Measurements from ENCODE around the gene UBAC1.
A peak's percentile ranks its signal among the peaks of the same experiment; 100 is the strongest.
"Not testable (repeated sequence)": the region's sequence is repeated elsewhere in the genome, so short reads cannot be mapped to it uniquely, and the experiment has no call there.

The UBAC1 gene

DNA sequence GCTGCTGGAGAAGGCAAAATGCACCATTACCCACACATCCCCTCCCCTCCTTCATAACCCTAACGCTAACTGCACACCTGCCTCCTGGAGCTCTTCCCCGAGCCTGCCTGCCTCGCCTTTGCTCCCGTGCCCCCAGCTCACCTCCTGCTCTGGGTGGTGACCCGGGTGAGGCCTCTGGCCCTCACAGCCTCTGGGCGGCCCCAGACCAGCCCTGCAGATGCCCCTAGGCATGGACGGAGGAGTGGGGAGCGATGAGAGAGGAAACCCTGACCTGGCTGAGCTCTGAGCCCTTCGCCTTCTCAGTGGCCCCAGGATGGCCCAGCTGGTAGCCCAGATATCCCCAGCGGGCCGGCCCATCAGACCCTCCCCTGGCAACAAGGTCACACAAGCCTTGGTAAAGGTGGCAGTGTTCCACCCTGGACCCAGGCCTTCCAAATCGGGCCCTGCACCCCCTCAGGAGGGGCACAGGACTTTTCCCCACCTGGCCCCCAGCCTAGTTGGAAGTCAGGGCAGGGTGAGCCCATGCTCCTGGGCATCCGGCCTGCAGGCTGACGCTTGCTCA lies 39.3 kb downstream of the UBAC1 start:
- TF ChIP-seq, protein P1, sequence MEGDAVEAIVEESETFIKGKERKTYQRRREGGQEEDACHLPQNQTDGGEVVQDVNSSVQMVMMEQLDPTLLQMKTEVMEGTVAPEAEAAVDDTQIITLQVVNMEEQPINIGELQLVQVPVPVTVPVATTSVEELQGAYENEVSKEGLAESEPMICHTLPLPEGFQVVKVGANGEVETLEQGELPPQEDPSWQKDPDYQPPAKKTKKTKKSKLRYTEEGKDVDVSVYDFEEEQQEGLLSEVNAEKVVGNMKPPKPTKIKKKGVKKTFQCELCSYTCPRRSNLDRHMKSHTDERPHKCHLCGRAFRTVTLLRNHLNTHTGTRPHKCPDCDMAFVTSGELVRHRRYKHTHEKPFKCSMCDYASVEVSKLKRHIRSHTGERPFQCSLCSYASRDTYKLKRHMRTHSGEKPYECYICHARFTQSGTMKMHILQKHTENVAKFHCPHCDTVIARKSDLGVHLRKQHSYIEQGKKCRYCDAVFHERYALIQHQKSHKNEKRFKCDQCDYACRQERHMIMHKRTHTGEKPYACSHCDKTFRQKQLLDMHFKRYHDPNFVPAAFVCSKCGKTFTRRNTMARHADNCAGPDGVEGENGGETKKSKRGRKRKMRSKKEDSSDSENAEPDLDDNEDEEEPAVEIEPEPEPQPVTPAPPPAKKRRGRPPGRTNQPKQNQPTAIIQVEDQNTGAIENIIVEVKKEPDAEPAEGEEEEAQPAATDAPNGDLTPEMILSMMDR (IDR thresholded peaks at IDR 0.05), result no peak
- H3K4me3 Mint-ChIP-seq, result no peak overlapping the region
- DNase-seq, result no peak

GRCh38 chr9:135920973-135921585 lies 40.1 kb downstream of the UBAC1 start:
- DNase-seq, result no peak
- Mint-ChIP-seq H3K9me3 (peaks cover 34% of the 10 kb centered on the region), H3K27ac (peak overlapping the region; percentile 57), H3K27me3 (ENCODE audit: low read depth, poor library complexity) (no peaks in the 10 kb centered on the region), H3K4me3 (no peak overlapping the region), H3K4me1 (peaks cover 8% of the 10 kb centered on the region), H3K36me3 (ENCODE audit: low read depth) (peaks cover 45% of the 10 kb centered on the region)
- TF ChIP-seq, protein P1 (IDR thresholded peaks at IDR 0.05), result no peak

More for the DNA sequence above, 39.3 kb downstream of the UBAC1 start:
- Mint-ChIP-seq H3K9me3 (peaks cover 26% of the 10 kb centered on the region), H3K36me3 (ENCODE audit: low read depth) (peaks cover 38% of the 10 kb centered on the region), H3K27ac (peak overlapping the region; percentile 57), H3K4me1 (peaks cover 8% of the 10 kb centered on the region), H3K27me3 (ENCODE audit: low read depth, poor library complexity) (no peaks in the 10 kb centered on the region)

- peaks cover 52% of the 10 kb centered on the region for H3K36me3 Mint-ChIP-seq (ENCODE audit: low read depth)
- H3K4me1 Mint-ChIP-seq, result peaks cover 5% of the 10 kb centered on the region
- no peak for DNase-seq
- TF ChIP-seq, protein P1 (IDR thresholded peaks at IDR 0.05), result no peak
- H3K4me3 Mint-ChIP-seq, result no peak overlapping the region
- no peak overlapping the region for H3K27ac Mint-ChIP-seq
- peaks cover 41% of the 10 kb centered on the region for H3K9me3 Mint-ChIP-seq
- no peaks in the 10 kb centered on the region for H3K27me3 Mint-ChIP-seq (ENCODE audit: low read depth, poor library complexity)
Observed at GRCh38 chr9:135920256-135920930, 40.8 kb downstream of the UBAC1 start.

DNA sequence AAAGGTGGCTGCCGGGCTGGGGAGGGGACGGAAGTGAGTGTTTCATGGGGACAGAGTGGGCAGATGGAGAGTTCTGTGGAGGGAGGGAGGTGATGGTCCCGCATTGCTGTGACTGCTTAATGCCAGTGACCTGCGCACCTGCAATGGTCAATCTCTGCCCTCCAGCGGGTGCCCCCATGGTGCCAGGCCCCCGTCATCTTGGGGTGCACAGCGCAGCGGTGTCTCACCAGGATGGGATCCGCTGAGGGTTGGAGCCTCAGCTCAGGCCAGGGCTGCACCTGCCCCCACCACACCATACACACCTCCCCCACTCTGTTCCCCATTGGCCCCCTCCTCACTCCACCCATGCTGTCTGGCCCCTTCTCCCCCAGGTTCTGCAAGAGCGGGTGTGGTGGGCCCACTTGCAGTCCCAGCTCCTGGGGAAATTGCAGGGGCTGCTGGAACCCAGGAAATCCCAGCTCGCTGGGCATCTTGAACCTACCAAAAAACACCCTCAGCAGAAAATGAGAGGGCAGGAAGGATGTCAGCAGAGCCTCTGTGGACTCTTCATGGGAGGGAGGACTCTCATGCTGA lies 41.8 kb downstream of the UBAC1 start:
- Mint-ChIP-seq H3K9me3 (peaks cover 50% of the 10 kb centered on the region), H3K4me1 (no peaks in the 10 kb centered on the region), H3K4me3 (no peak overlapping the region), H3K36me3 (ENCODE audit: low read depth) (peaks cover 54% of the 10 kb centered on the region), H3K27ac (no peak overlapping the region), H3K27me3 (ENCODE audit: low read depth, poor library complexity) (no peaks in the 10 kb centered on the region)
- TF ChIP-seq, protein P1 (IDR thresholded peaks at IDR 0.05), result no peak
- DNase-seq, result no peak

DNA sequence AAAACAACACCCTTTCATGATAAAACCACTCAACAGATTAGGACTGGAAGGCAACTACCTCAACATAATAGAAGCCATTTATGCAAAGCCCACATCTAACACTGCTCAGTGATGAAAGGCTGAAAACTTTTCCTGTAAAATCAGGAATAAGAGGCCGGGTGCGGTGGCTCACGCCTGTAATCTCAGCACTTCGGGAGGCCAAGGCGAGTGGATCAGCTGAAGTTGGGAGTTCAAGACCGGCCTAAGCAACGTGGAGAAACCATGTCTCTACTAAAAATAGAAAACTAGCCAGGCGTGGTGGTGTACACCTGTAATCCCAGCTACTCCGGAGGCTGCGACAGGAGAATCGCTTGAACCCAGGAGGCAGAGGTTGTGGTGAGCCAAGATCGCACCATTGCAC lies 44.9 kb downstream of the UBAC1 start:
- not testable (repeated sequence) for H3K27ac Mint-ChIP-seq; H3K4me3 Mint-ChIP-seq; DNase-seq; H3K4me1 Mint-ChIP-seq; H3K27me3 Mint-ChIP-seq (ENCODE audit: low read depth, poor library complexity)
- Mint-ChIP-seq H3K9me3 (peaks cover 81% of the 10 kb centered on the region), H3K36me3 (ENCODE audit: low read depth) (peaks cover 81% of the 10 kb centered on the region)

DNA sequence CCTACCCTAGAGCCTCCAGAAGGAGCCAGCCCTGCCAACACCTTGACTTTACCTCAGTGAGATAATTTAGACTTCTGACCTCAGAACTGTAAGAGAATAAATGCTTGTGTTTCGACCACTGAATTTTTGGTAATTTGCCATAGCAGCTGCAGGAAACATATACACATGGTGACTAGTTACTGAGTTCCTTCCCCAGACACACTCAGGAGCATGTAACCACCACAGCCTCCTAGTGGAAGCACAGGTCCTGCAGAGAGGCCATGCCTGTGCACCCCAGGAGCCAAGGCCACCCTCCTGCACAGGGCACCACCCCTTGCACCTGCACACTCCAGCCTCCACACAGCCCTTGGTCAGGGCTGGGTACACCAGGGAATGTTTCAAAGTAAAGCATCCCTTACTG lies 46.3 kb downstream of the UBAC1 start:
- TF ChIP-seq, protein P1 (IDR thresholded peaks at IDR 0.05), result no peak
- Mint-ChIP-seq H3K9me3 (peaks cover 95% of the 10 kb centered on the region), H3K4me1 (peaks cover 5% of the 10 kb centered on the region), H3K27ac (no peak overlapping the region), H3K27me3 (ENCODE audit: low read depth, poor library complexity) (peaks cover 3% of the 10 kb centered on the region), H3K36me3 (ENCODE audit: low read depth) (peaks cover 93% of the 10 kb centered on the region), H3K4me3 (no peak overlapping the region)
- DNase-seq, result no peak

- Mint-ChIP-seq H3K9me3 (peaks cover 80% of the 10 kb centered on the region), H3K36me3 (ENCODE audit: low read depth) (peaks cover 80% of the 10 kb centered on the region), H3K4me3 (peak overlapping the region; percentile 51), H3K4me1 (peaks cover 17% of the 10 kb centered on the region)
- not testable (repeated sequence) for H3K27ac Mint-ChIP-seq; DNase-seq; H3K27me3 Mint-ChIP-seq (ENCODE audit: low read depth, poor library complexity)
Observed at GRCh38 chr9:135911233-135911632, 49.9 kb downstream of the UBAC1 start.

All from nephron progenitor cell (in vitro differentiated cells).